Esophagus (tissue), 2 donors: ENCODE measurements around the gene CUX1. TPM values are rescaled to one million over a fixed set of nuclear protein-coding genes. Genes with fewer than 3 reads are reported as not detected.

Source experiments
- H3K27ac ChIP-seq, 2 donors: one replicate each; pipeline ENCODE4 v1.5.1; 2013; ENCODE audit warnings: low read depth in 2 of 2, mild to moderate bottlenecking in 2 of 2, inconsistent platforms in 1 of 2, low read length in 1 of 2, moderate library complexity in 1 of 2
- H3K27me3 ChIP-seq, 2 donors: one replicate each; pipeline ENCODE4 v1.6.1; 2013; ENCODE audit warnings: low read length in 2 of 2, control low read depth in 1 of 2, mild to moderate bottlenecking in 1 of 2; ENCODE audit not compliant: insufficient read depth in 2 of 2, control insufficient read depth in 1 of 2
- H3K36me3 ChIP-seq, 2 donors: one replicate each; pipeline ENCODE4 v1.6.1; 2013; ENCODE audit warnings: low read length in 1 of 2; ENCODE audit not compliant: control insufficient read depth in 2 of 2, insufficient read depth in 2 of 2
- H3K4me1 ChIP-seq, 2 donors: one replicate each; pipeline ENCODE4 v1.6.1; 2013; ENCODE audit warnings: low read length in 1 of 2; ENCODE audit not compliant: control insufficient read depth in 2 of 2, insufficient read depth in 2 of 2
- H3K4me3 ChIP-seq, 2 donors: one replicate each; pipeline ENCODE4 v1.5.1; 2013; ENCODE audit warnings: low read length in 2 of 2, mild to moderate bottlenecking in 2 of 2, low read depth in 1 of 2, moderate library complexity in 1 of 2
- H3K9me3 ChIP-seq, 2 donors: one replicate each; pipeline ENCODE4 v1.6.1; 2013; ENCODE audit warnings: mild to moderate bottlenecking in 2 of 2, low read depth in 1 of 2, low read length in 1 of 2, moderate library complexity in 1 of 2; ENCODE audit not compliant: control insufficient read depth in 2 of 2, insufficient read depth in 1 of 2
- WGBS, 2 donors: extraction: QIAGEN DNeasy Blood & Tissue Kit; methylation state at CpG; one replicate each; pipeline ENCODE4 v1.1.7; 2013; 5-methylcytosine and 5-hydroxymethylcytosine counted together
- polyA plus RNA-seq, 2 donors: library from polyadenylated mRNA; stranded (reverse); fragments of 200-250 nt; gene quantifications; one replicate each; pipeline ENCODE4 v1.2.3, GENCODE V29; 2013
- donor health status: healthy with polysubstance abuse.
- donor health status: Bipolar disorder and iron deficiency.

The CUX1 gene
- polyA plus RNA-seq, 2 donors = 19.6 to 21.7 TPM

- no peak overlapping the region for H3K4me3 ChIP-seq
- H3K36me3 ChIP-seq = peaks cover 3 to 6% of the 10 kb centered on the region in 2 donors
- H3K27me3 ChIP-seq = no peaks in the 10 kb centered on the region
- peaks cover 0 to 1% of the 10 kb centered on the region in 2 donors for H3K4me1 ChIP-seq
- no peaks in the 10 kb centered on the region for H3K9me3 ChIP-seq
- 83 to 89% methylated on average over 6 of the region's 6 CpGs for WGBS, 2 donors
- no peak overlapping the region for H3K27ac ChIP-seq
These were observed 300.3 kb downstream of the CUX1 start for GRCh38 chr7:102117743-102118142.

DNA sequence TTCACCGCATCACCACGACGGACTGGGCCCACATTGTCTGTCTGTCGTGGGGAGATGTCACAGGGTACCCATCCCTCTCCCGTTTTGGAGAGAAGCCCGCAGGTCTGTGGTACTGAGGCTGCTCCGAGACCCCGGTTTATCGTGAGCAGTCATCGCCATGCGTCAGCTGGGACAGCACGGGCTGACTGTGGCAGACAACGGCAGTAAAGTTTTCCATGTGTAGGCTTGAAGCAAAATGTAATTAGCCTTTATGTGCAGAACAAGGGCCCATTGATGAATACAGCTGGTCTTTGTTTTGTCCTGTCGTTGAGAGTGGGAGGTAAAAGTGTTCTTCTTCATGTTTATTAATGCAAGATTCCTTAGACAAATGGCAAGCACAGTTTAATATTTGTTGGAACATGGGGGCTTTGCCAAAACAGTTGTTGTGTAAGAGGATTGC lies 301.8 kb downstream of the CUX1 start:
- Histone ChIP-seq H3K27me3 (no peaks in the 10 kb centered on the region), H3K36me3 (peaks cover 3 to 6% of the 10 kb centered on the region in 2 donors), H3K4me1 (peaks cover 0 to 1% of the 10 kb centered on the region in 2 donors), H3K9me3 (no peaks in the 10 kb centered on the region), H3K27ac (no peak overlapping the region), H3K4me3 (no peak overlapping the region)
- WGBS, 2 donors = 80 to 86% methylated on average over 14 of the region's 14 CpGs

DNA sequence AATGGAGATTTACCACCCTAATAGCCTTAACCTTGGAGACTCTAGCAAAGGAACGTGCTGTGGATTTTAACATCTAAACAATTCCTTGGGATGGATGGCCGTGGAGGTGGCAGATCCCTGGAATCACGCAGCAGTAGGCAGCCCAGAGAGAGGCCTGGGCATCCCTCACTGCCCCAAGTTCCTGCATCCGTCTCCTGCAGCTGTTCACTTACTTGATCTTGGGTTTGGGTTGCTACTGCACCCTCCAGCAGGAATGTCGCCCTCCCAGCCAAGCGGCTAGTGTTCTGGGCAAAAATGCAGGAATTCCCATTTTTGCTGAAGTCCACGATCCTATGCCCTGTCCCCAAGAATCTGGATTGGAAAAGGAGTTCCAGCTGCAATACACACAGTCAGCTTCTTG lies 302.5 kb downstream of the CUX1 start:
- no peak overlapping the region for H3K4me3 ChIP-seq
- 90 to 92% methylated on average over 7 of the region's 7 CpGs for WGBS, 2 donors
- no peak overlapping the region for H3K27ac ChIP-seq
- no peaks in the 10 kb centered on the region for H3K27me3 ChIP-seq
- no peaks in the 10 kb centered on the region for H3K9me3 ChIP-seq
- peaks cover 0 to 1% of the 10 kb centered on the region in 2 donors for H3K4me1 ChIP-seq
- H3K36me3 ChIP-seq = peaks cover 3 to 6% of the 10 kb centered on the region in 2 donors

DNA sequence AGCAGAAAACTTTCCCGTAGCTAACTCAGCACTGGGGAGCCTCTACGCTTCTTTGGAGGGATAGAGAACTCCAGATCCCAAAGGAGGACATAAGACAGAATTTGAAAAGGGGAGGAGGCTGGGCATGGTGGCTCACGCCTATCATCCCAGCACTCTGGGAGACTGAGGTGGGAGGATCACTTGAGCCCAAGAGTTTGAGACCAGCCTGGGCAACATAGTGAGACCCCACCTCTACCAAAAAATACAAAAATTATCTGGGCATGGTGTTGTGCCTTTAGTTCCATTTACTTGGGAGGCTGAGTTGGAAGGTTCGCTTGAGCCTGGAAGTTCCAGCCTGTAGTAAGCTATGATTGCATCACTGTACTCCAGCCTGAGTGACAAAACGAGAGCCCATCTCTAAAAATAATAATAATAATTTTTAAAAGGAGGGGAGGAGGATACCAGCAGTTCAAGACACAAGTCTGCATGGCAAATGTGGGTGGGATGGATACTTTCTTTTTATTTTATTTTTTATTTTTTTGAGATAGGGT lies 303.3 kb downstream of the CUX1 start:
- no peaks in the 10 kb centered on the region for H3K27me3 ChIP-seq
- no peak overlapping the region for H3K4me3 ChIP-seq
- peaks cover under 1 to 3% of the 10 kb centered on the region in 2 donors for H3K36me3 ChIP-seq
- peaks cover 0 to 3% of the 10 kb centered on the region in 2 donors for H3K9me3 ChIP-seq
- no peak overlapping the region for H3K27ac ChIP-seq
- H3K4me1 ChIP-seq = peaks cover 0 to 1% of the 10 kb centered on the region in 2 donors
- 91 to 95% methylated on average over 5 of the region's 5 CpGs for WGBS, 2 donors

- Histone ChIP-seq H3K27ac (no peak overlapping the region), H3K9me3 (peaks cover 0 to 3% of the 10 kb centered on the region in 2 donors), H3K36me3 (no peaks in the 10 kb centered on the region), H3K4me1 (peaks cover 0 to 1% of the 10 kb centered on the region in 2 donors), H3K27me3 (no peaks in the 10 kb centered on the region), H3K4me3 (no peak overlapping the region)
- WGBS, 2 donors = 29 to 31% methylated on average over 3 of the region's 3 CpGs
These were observed 304.6 kb downstream of the CUX1 start for GRCh38 chr7:102122026-102122425.

GRCh38 chr7:102125127-102125596 lies 307.7 kb downstream of the CUX1 start:
- no peaks in the 10 kb centered on the region for H3K36me3 ChIP-seq
- peak overlapping the region in 1 of 2 donors; percentile 52 for H3K27ac ChIP-seq
- H3K27me3 ChIP-seq = no peaks in the 10 kb centered on the region
- no peak overlapping the region for H3K4me3 ChIP-seq
- 63 to 66% methylated on average over 17 of the region's 17 CpGs for WGBS, 2 donors
- peaks cover 0 to 3% of the 10 kb centered on the region in 2 donors for H3K9me3 ChIP-seq
- peaks cover 0 to 1% of the 10 kb centered on the region in 2 donors for H3K4me1 ChIP-seq

GRCh38 chr7:102128303-102128702 lies 310.9 kb downstream of the CUX1 start:
- Histone ChIP-seq H3K27ac (no peak overlapping the region), H3K4me1 (no peaks in the 10 kb centered on the region), H3K36me3 (no peaks in the 10 kb centered on the region), H3K27me3 (no peaks in the 10 kb centered on the region), H3K9me3 (peaks cover 0 to 3% of the 10 kb centered on the region in 2 donors), H3K4me3 (no peak overlapping the region)
- WGBS, 2 donors = 83 to 85% methylated on average over 11 of the region's 11 CpGs

- WGBS, 2 donors = 84 to 86% methylated on average over 15 of the region's 15 CpGs
- Histone ChIP-seq H3K9me3 (peaks cover 0 to 3% of the 10 kb centered on the region in 2 donors), H3K27me3 (no peaks in the 10 kb centered on the region), H3K27ac (no peak overlapping the region), H3K4me1 (no peaks in the 10 kb centered on the region), H3K36me3 (no peaks in the 10 kb centered on the region), H3K4me3 (no peak overlapping the region)
These were observed 312.4 kb downstream of the CUX1 start for GRCh38 chr7:102129636-102130370.

DNA sequence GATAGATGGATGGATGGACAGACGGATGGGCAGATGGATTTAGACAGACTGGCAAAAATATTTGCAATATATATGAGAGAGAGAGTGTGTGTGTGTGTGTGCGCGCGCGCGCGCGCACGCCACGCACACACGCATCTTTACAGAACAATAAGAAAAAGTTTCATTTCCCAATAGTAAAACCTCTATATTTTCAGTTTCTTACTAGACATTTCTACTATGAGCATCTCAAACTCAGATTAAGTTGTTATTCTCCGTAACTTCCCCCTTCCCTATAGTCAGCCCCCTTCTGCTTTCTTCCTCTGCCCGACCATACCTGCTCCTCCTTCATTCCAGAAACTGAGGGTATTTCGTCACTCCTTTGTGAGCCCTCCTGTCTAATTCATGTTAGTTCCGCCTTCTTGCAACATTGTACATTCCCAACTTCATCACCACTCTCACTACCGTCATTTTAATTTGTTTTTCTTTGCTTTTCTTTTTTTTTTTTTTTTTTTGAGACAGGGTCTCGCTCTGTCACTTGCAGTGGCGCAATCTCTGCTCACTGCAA lies 314.9 kb downstream of the CUX1 start:
- WGBS, 2 donors = 93 to 95% methylated on average over 17 to 18 of the region's 18 CpGs
- H3K27ac ChIP-seq = no peak overlapping the region

More for the DNA sequence above, 314.9 kb downstream of the CUX1 start:
- Histone ChIP-seq H3K4me1 (no peaks in the 10 kb centered on the region), H3K27me3 (no peaks in the 10 kb centered on the region), H3K36me3 (no peaks in the 10 kb centered on the region), H3K4me3 (no peak overlapping the region), H3K9me3 (no peaks in the 10 kb centered on the region)
